Stimulated activated naive CD4-positive, alpha-beta T cell treated with Interleukin-2 at 50 U/mL for 16 hours (primary cell): Measurements from ENCODE around the gene GLRX3.
"Not testable (repeated sequence)": the region's sequence is repeated elsewhere in the genome, so short reads cannot be mapped to it uniquely, and the experiment has no call there.

Experiments
- DNase-seq: peaks from one replicate; lab custom pipeline; 2025; lab: John Stamatoyannopoulos, UW

The GLRX3 gene

DNA sequence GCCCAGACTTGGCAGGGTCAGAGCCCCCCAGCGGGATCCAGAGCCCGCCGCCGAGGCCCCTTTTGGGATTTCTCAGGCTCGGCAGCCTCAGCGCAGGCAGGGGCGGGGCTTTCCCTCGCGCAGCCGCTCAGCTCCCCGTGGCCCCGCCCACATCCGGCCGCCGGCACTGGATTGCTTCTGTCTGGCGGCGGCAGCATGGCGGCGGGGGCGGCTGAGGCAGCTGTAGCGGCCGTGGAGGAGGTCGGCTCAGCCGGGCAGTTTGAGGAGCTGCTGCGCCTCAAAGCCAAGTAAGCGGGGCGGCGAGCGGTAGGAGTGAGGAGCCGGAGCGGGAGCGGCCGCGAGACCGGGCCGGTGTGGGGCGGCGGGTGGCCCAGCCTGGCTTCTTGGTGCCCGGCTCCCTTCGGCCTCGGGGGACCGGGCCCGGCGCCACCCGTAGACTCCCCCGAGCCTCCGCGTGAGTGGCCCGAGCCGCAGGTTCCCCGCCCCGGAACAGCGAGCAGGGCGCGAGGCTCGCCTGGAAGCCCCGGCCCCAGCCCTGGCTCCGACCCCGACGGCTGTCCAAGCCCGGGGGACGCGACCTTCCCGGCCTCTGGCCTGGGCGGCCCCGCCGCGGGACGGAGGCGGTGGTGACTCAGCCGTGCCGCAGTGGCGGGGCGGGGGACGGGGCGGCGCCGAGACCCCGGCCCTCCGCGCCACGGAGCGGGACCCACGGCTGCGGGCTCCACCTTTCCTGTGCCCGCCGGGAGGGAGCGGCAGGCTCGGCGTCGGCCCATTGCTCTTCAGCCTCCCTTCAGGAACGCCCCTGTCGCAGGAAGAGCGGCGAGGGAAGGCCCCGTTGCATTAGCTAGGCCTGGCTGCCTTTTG lies at the start of gene GLRX3:
TSS of gene GLRX3 (plus strand) at position 166 of the 864 bp plus-strand sequence. CDS start at position 196, 30 bp downstream.
- DNase-seq, result peak; percentile 89

DNA sequence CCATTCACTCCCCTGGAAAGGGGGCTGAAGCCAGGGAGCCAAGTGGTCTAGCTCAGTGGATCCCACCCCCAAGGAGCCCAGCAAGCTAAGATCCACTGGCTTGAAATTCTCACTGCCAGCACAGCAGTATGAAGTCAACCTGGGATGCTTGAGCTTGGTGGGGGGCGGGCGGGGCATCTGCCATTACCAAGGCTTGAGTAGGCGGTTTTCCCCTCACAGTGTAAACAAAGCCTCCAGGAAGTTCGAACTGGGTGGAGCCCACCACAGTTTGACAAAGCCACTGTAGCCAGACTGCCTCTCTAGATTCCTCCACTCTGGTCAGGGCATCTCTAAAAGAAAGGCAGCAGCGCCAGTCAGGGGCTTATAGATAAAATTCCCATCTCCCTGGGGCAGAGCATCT lies 45.6 kb upstream of the GLRX3 start:
- not testable (repeated sequence) for DNase-seq

- no peak for DNase-seq
Measured at GRCh38 chr10:130099344-130099743, 36.8 kb upstream of the GLRX3 start.

GRCh38 chr10:130105724-130106123 lies 30.5 kb upstream of the GLRX3 start:
- DNase-seq, result no peak

- peak; percentile 13 for DNase-seq
Measured at GRCh38 chr10:130108146-130108545, 28.0 kb upstream of the GLRX3 start.

- no peak for DNase-seq
Measured at GRCh38 chr10:130108934-130109604, 27.1 kb upstream of the GLRX3 start.

- peak; percentile 53 for DNase-seq
Measured at GRCh38 chr10:130109796-130110245, 26.4 kb upstream of the GLRX3 start.

DNA sequence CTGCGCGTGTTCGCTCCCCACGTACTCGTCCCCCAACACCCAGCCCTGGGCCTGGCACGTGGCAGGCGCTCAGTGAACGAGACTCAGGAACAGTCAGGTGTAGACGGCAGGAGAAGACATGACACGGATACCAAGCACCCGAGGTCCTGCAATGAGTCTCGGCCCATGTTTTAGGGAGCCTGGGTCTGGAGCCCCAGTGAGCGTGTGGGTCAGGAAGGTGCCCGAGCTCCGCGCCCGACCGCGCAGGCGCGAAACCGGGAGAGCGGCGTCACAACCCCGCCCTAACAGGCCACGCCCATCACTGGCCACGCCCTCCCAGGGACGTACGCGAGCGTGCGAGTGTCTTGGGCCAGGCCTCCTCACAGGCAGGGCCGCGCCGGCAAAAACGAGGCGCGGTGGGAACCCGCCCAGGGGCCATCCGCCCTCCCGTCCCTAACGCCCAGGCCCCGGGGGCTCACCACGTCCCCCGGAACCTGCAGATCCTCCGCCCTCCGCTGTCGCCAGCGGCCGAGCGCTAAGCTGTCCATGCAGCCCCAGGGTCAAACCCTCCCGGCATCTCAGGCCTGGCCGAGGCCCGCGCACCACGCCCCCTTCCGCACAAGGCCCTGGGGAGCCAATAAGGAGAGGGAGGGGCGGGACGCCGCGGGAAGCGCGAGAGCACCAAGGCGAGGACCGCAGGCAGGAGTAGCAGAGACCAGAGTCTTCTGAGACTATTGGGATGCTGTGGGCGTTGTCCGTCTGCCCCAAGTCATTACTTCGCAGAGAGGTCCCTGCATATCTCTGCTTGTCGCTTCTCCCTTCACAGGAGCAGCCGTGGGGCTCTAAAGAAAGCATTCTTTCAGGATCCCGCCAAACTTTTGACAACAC lies 25.7 kb upstream of the GLRX3 start, which contains the start of gene C10orf143:
TSS of gene C10orf143 (minus strand) at position 585 of the 867 bp plus-strand sequence. CDS start at position 527, 58 bp downstream.
- DNase-seq, result peak; percentile 96

- DNase-seq, result peak; percentile 95
Measured at GRCh38 chr10:130111113-130111851, 24.9 kb upstream of the GLRX3 start.

DNA sequence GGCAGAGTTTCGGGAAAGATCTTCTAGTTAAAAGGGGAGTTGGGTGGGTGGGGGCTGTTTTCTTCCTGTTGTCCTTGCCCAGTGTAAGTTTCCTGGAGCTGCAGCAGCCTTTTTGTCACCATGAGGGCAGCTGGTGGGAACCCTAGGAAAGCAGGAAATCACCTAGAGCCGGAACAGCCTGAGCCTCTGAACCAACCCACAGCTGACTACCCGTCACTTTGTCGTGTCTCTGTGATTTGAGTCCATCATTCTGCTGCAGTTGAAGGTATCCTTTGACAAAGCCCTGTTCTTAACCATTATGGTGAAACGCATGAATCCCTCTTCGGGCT lies 24.4 kb upstream of the GLRX3 start:
- DNase-seq, result no peak

DNA sequence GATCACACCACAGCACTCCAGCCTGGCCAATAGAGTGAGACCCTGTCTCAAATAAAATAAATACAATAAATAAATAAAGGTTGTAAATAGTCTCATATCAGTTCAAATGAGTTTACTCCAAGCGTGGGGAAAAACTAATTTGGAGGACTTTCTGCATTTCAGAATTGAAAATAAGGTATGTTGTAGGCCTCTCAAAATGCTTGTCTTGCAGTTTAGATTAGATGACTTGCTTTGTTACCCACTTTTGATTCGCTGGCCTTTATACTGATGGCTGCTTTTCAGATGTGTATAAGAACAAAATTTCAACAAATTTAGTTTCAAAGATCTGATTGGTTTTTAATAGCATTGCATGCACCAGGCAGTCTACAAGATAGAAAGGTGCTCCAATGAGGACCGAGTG lies 23.4 kb upstream of the GLRX3 start:
- DNase-seq, result no peak

- DNase-seq, result not testable (repeated sequence)
Measured at GRCh38 chr10:130116942-130117341, 19.2 kb upstream of the GLRX3 start.

DNA sequence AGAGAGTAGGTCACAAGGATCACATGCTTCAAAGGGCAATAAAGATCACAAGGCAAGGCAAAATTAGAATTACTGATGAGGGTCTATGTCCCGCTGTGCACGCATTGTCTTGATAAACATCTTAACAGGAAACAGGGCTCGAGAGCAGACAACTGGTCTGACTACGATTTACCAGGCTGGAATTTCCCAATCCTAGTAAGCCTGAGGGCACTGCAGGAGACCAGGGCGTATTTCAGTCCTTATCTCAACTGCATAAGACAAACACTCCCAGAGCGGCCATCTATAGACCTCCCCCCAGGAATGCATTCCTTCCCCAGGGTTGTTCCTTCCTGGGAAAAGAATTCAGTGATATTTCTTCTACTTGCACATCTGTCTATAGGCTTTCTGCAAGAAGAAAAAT lies 18.7 kb upstream of the GLRX3 start:
- DNase-seq, result not testable (repeated sequence)

GRCh38 chr10:130121486-130122079 lies 14.6 kb upstream of the GLRX3 start:
- no peak for DNase-seq

DNA sequence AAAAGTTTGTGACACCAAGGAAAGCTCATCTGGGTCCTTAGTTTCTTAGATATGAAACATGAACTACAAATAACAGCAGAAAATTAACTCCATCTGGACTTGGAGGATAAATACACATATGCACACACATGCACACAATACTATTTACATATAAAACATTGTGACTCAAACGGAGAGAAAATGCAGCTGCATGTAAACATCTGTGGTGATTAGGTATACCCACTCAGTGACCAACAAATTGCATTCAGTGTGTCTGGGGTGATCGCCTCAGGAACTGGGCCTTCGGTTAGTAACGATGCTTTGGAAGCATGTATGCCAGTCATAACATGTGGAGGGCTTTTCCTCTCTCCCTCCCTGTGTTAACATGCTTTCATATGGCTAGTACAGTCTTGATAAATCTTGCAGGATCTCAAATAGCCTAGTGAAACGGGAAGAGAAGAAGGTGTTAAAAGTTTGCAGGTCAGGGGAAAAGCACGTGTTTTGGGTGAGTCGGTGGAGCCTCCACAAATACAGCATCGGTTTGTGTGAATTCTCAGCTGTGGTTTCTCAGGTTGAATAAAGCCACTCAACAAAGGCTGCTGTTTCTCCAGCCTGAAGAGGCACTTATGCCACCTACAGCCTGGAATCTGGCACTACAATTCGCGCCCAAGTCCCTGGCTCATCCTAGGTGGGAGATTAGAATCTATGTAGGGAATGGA lies 8.7 kb upstream of the GLRX3 start:
- DNase-seq, result peak; percentile 33

- no peak for DNase-seq
Measured at GRCh38 chr10:130128062-130128781, 8.0 kb upstream of the GLRX3 start.

DNA sequence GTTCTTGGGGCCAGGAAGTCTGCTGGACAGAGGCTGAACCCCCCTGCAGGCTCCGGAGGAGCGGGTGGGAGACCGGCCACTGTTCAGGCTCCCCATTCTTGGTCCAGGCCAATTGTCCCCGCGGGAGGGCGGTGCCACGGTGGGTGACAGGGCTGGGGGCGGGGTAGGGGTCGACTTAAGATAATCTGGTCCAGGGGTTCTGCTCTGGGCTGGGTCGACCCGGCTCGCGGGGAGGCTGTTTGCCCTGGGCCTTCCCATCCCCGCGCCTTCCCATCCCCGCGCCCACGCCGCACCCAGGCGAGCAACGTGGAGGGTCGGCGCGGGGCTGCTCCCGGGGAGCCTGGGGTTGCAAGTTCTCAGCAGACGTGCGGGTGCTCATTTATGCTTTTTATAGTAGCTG lies 7.3 kb upstream of the GLRX3 start:
- no peak for DNase-seq

DNA sequence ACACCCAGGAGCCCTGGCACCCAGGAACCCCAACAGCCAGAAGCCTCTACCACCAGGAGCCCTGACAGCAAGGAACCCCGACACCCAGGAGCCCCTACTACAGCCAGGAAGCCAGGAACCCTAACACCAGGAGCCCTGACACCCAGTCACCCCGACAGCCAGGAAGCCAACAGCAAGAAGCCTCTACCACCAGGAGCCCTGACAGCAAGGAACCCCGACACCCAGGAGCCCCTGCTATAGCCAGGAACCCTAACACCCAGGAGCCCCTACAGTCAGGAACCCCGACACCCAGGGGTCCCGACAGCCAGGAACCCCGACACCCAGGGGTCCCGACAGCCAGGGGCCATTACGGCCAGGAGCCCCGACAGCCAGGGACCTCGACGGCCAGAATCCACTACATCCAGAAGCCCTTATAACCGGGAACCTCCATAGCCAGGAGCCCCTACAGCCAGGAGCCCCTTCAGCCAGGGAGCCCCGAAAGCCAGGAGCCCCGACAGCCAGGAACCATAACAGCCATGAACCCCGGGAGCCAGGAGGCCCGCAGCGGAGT lies 440 bp upstream of the GLRX3 start:
- DNase-seq, result no peak

DNA sequence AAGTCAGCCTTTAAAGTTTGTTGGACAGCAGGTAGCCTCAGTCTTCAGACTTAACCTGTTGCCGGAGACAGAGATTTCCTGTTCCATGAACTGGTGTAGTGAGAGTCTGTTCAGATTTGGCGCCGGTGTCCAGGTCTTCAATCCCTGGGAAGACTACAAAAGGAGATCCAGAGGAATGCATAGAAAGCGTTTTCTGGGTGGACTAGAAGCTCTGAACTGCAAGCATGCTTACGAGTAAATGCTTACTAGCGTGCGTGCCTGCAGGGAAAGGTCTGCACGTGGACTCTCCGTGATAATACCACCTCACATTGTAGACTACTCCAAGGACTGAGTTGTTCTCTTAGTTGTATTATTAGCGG lies 878 bp downstream of the GLRX3 start:
- no peak for DNase-seq
